Measurements from ENCODE around the gene CXCR6.

Gene CXCR6

GRCh38 chr3:45948311-45948781 is 5.1 kb downstream of the CXCR6 start:
- DNase-seq (ENCODE audit: low spot score) = no peak

GRCh38 chr3:45948881-45949280 is 5.6 kb downstream of the CXCR6 start:
- no peak for DNase-seq (ENCODE audit: low spot score)

- no peak for DNase-seq (ENCODE audit: low spot score)
Measured at GRCh38 chr3:45949432-45949831, 6.2 kb downstream of the CXCR6 start.

- DNase-seq (ENCODE audit: low spot score) = no peak
Measured at GRCh38 chr3:45950131-45950530, 6.9 kb downstream of the CXCR6 start.

- no peak for DNase-seq (ENCODE audit: low spot score)
Measured at GRCh38 chr3:45950686-45951600, 7.7 kb downstream of the CXCR6 start.

GRCh38 chr3:45951946-45952345 is 8.7 kb downstream of the CXCR6 start:
- DNase-seq (ENCODE audit: low spot score) = no peak

GRCh38 chr3:45952456-45952855 is 9.2 kb downstream of the CXCR6 start:
- no peak for DNase-seq (ENCODE audit: low spot score)

- no peak for DNase-seq (ENCODE audit: low spot score)
Measured at GRCh38 chr3:45953536-45953935, 10.3 kb downstream of the CXCR6 start.

- no peak for DNase-seq (ENCODE audit: low spot score)
Measured at GRCh38 chr3:45954306-45954705, 11.0 kb downstream of the CXCR6 start.

- no peak for DNase-seq (ENCODE audit: low spot score)
Measured at GRCh38 chr3:45955017-45955647, 11.9 kb downstream of the CXCR6 start.

GRCh38 chr3:45955706-45956105 is 12.4 kb downstream of the CXCR6 start:
- DNase-seq (ENCODE audit: low spot score) = no peak

GRCh38 chr3:45957586-45957985 is 14.3 kb downstream of the CXCR6 start:
- no peak for DNase-seq (ENCODE audit: low spot score)

GRCh38 chr3:45958321-45958791 is 15.1 kb downstream of the CXCR6 start:
- no peak for DNase-seq (ENCODE audit: low spot score)

GRCh38 chr3:45959201-45959600 is 15.9 kb downstream of the CXCR6 start:
- no peak for DNase-seq (ENCODE audit: low spot score)

GRCh38 chr3:45960289-45960688 is 17.0 kb downstream of the CXCR6 start:
- DNase-seq (ENCODE audit: low spot score) = no peak

- no peak for DNase-seq (ENCODE audit: low spot score)
Measured at GRCh38 chr3:45962033-45962432, 18.8 kb downstream of the CXCR6 start.

GRCh38 chr3:45964139-45964538 is 20.9 kb downstream of the CXCR6 start:
- DNase-seq (ENCODE audit: low spot score) = no peak

- DNase-seq (ENCODE audit: low spot score) = no peak
Measured at GRCh38 chr3:45965253-45965652, 22.0 kb downstream of the CXCR6 start.

- DNase-seq (ENCODE audit: low spot score) = no peak
Measured at GRCh38 chr3:45965653-45966052, 22.4 kb downstream of the CXCR6 start.

GRCh38 chr3:45966371-45966791 is 23.1 kb downstream of the CXCR6 start:
- DNase-seq (ENCODE audit: low spot score) = no peak

GRCh38 chr3:45966950-45967640 is 23.8 kb downstream of the CXCR6 start:
- no peak for DNase-seq (ENCODE audit: low spot score)

GRCh38 chr3:45967724-45968123 is 24.5 kb downstream of the CXCR6 start:
- DNase-seq (ENCODE audit: low spot score) = no peak

GRCh38 chr3:45968149-45968548 is 24.9 kb downstream of the CXCR6 start:
- no peak for DNase-seq (ENCODE audit: low spot score)

Measured in kidney capillary endothelial cell (primary cell).